ENCODE results near the gene SLC2A13.

DNA sequence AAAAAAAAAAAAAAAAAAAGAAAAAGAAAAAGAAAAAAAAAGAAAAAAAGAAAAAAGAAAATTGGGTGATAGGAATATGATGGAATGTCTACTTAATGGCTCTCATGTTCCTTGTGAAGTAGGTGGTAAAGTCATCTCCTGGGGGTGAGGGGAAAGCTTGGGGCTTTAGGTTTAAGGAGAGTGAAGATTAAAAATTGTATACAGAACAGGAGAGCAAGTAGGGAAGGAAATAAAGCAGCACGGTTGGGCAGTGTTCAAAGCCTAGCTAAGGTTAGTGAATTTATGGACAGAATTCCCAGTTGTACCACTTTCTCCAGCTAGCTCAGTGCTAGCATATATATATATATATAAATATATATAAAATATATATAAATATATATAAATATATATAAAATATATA, 40.0 kb upstream of the SLC2A13 start:
- TF ChIP-seq CTCF (IDR thresholded peaks at IDR 0.05) (no peak), POLR2A (IDR thresholded peaks at IDR 0.05) (no peak)

Data from testis (tissue), 2 donors.